H1 (cell line): ENCODE data around the gene TEX29. TPM values are rescaled to one million over a fixed set of nuclear protein-coding genes. Genes with fewer than 3 reads are reported as not detected.

Experiments
- CTCF ChIA-PET: fragments of 300-600 bp; sonication (Branson Sonifier 250); formaldehyde crosslinking; loops from one replicate; lab custom pipeline; 2021; ENCODE audit not compliant: partially characterized antibody; lab: Charles Lee
- POLR2A ChIA-PET: fragments of 300-600 bp; sonication (Branson Sonifier 250); formaldehyde crosslinking; loops from one replicate; lab custom pipeline; 2021; ENCODE audit warnings: inconsistent platforms; ENCODE audit not compliant: partially characterized antibody; lab: Charles Lee
- DNase-seq, 2 experiments: peaks; one replicate each; pipeline versions ENCODE4 v3.0.0 to v3.0.0-alpha.2; 2010 to 2022; ENCODE audit warnings: low spot score in 2 of 2, low read depth in 1 of 2, mixed read lengths in 1 of 2
- FAIRE-seq: peaks from 2 replicates; lab custom pipeline; 2011; peaks lifted over from hg19 to GRCh38; lab: Jason Lieb, UNC
- H2AFZ ChIP-seq: 2 replicates; pipeline ENCODE4 v1.8.1; 2012; ENCODE audit warnings: low read length, inconsistent platforms
- H2AK5ac ChIP-seq: 2 replicates; pipeline ENCODE4 v1.6.1; 2013; ENCODE audit warnings: low read depth, low read length
- H2BK120ac ChIP-seq: replicated peaks from 2 replicates; pipeline ENCODE3; 2013; ENCODE audit warnings: low read depth, low read length, inconsistent platforms
- H2BK12ac ChIP-seq: 2 replicates; pipeline ENCODE4 v1.6.1; 2013; ENCODE audit warnings: low read depth, low read length
- H2BK15ac ChIP-seq: 2 replicates; pipeline ENCODE4 v1.6.1; 2013; ENCODE audit warnings: low read length
- H2BK20ac ChIP-seq: 2 replicates; pipeline ENCODE4 v1.6.1; 2013; ENCODE audit warnings: low read length
- H2BK5ac ChIP-seq: 2 replicates; pipeline ENCODE4 v1.6.1; 2013; ENCODE audit warnings: low read depth, low read length
- H3K14ac ChIP-seq: 2 replicates; pipeline ENCODE4 v1.6.1; 2013; ENCODE audit warnings: inconsistent platforms; ENCODE audit not compliant: insufficient read length
- H3K18ac ChIP-seq: 2 replicates; pipeline ENCODE4 v1.6.1; 2013; ENCODE audit warnings: low read length; ENCODE audit errors: extremely low read depth
- H3K23ac ChIP-seq: 2 replicates; pipeline ENCODE4 v1.6.1; 2013; ENCODE audit warnings: inconsistent platforms; ENCODE audit not compliant: insufficient read length
- H3K23me2 ChIP-seq: 2 replicates; pipeline ENCODE4 v1.6.1; 2013; ENCODE audit warnings: low read depth, low read length
- H3K27ac ChIP-seq: 2 replicates; pipeline ENCODE4 v1.6.1; 2011; ENCODE audit warnings: low read depth, low read length, inconsistent platforms
- H3K27me3 ChIP-seq, 4 experiments: replicated peaks in 1 of 4; 1 replicate in 1 of 4; 2 replicates in 3 of 4; pipeline versions ENCODE4 v1.6.1 to v1.8.1; 2011 to 2013; ENCODE audit warnings: low read length in 3 of 4, mild to moderate bottlenecking in 3 of 4, inconsistent platforms in 2 of 4, mixed read lengths in 2 of 4, moderate library complexity in 1 of 4; ENCODE audit not compliant: control insufficient read depth in 3 of 4, insufficient read depth in 3 of 4; ENCODE audit errors: extremely low read depth in 1 of 4
- H3K36me3 ChIP-seq, 4 experiments: 2 replicates each; pipeline versions ENCODE4 v1.6.1 to v1.8.1; 2011 to 2013; ENCODE audit warnings: mild to moderate bottlenecking in 4 of 4, low read length in 3 of 4, moderate library complexity in 2 of 4, control low read depth in 1 of 4, inconsistent platforms in 1 of 4; ENCODE audit not compliant: insufficient read depth in 4 of 4, control insufficient read depth in 2 of 4
- H3K4ac ChIP-seq: replicated peaks from 2 replicates; pipeline ENCODE3; 2013; ENCODE audit warnings: low read length, low read depth, mixed read lengths, inconsistent platforms; ENCODE audit not compliant: insufficient read length
- H3K4me1 ChIP-seq, 4 experiments: replicated peaks in 1 of 4; 1 replicate in 1 of 4; 2 replicates in 3 of 4; pipeline versions ENCODE4 v1.6.1 to v1.8.1; 2011 to 2013; ENCODE audit warnings: low read length in 3 of 4, inconsistent platforms in 2 of 4, mixed read lengths in 1 of 4; ENCODE audit not compliant: insufficient read depth in 4 of 4, control insufficient read depth in 3 of 4
- H3K4me2 ChIP-seq, 2 experiments: 2 replicates each; pipeline versions ENCODE4 v1.6.1 to v1.8.1; 2011 to 2013; ENCODE audit warnings: low read depth in 2 of 2, low read length in 2 of 2, control low read depth in 1 of 2, inconsistent platforms in 1 of 2, mild to moderate bottlenecking in 1 of 2; ENCODE audit not compliant: insufficient read depth in 1 of 2
- H3K4me3 ChIP-seq, 4 experiments: fragments of 200-600, 300-600 bp in 1 of 4; sonication (generic), shearing (Covaris generic), sonication (Bioruptor Twin) in 1 of 4; 2 replicates each; pipeline versions ENCODE4 v1.5.1 to v1.8.1; 2011 to 2016; ENCODE audit warnings: low read length in 4 of 4, low read depth in 3 of 4, control low read depth in 2 of 4, inconsistent platforms in 2 of 4, mild to moderate bottlenecking in 2 of 4, mixed read lengths in 1 of 4, moderate library complexity in 1 of 4; ENCODE audit not compliant: insufficient read depth in 2 of 4; ENCODE audit errors: extremely low read depth in 1 of 4
- H3K56ac ChIP-seq: replicated peaks from 2 replicates; pipeline ENCODE3; 2013; ENCODE audit warnings: low read depth, mild to moderate bottlenecking, mixed read lengths, low read length, inconsistent platforms; ENCODE audit not compliant: insufficient read length
- H3K79me1 ChIP-seq: 2 replicates; pipeline ENCODE4 v1.6.1; 2013; ENCODE audit warnings: low read depth, low read length, control low read depth
- H3K79me2 ChIP-seq, 2 experiments: 2 replicates each; pipeline versions ENCODE4 v1.6.1 to v1.8.1; 2012 to 2013; ENCODE audit warnings: low read length in 2 of 2, mild to moderate bottlenecking in 2 of 2, inconsistent platforms in 1 of 2; ENCODE audit not compliant: insufficient read depth in 2 of 2, control insufficient read depth in 1 of 2
- H3K9ac ChIP-seq, 4 experiments: replicated peaks in 1 of 4; 1 replicate in 1 of 4; 2 replicates in 3 of 4; pipeline versions ENCODE4 v1.6.1 to v1.8.1; 2011 to 2013; ENCODE audit warnings: low read depth in 3 of 4, low read length in 3 of 4, control low read depth in 2 of 4, mild to moderate bottlenecking in 2 of 4, moderate library complexity in 2 of 4, inconsistent platforms in 1 of 4; ENCODE audit errors: extremely low read depth in 1 of 4
- H3K9me3 ChIP-seq, 2 experiments: 2 replicates each; pipeline versions ENCODE4 v1.6.1 to v1.8.1; 2012 to 2013; ENCODE audit warnings: mild to moderate bottlenecking in 2 of 2, moderate library complexity in 2 of 2, control low read depth in 1 of 2, inconsistent platforms in 1 of 2, low read depth in 1 of 2, low read length in 1 of 2, mixed read lengths in 1 of 2; ENCODE audit not compliant: insufficient read depth in 2 of 2
- H4K20me1 ChIP-seq, 2 experiments: replicated peaks in 1 of 2; 2 replicates each; pipeline versions ENCODE3 to v1.8.1; 2011 to 2013; ENCODE audit warnings: inconsistent platforms in 2 of 2, low read length in 2 of 2, mild to moderate bottlenecking in 1 of 2; ENCODE audit not compliant: insufficient read depth in 2 of 2, control insufficient read depth in 1 of 2
- H4K5ac ChIP-seq: 2 replicates; pipeline ENCODE4 v1.6.1; 2013; ENCODE audit warnings: low read length, low read depth, mixed read lengths, inconsistent platforms; ENCODE audit not compliant: insufficient read length
- H4K8ac ChIP-seq: 2 replicates; pipeline ENCODE4 v1.8.0; 2013; ENCODE audit warnings: mild to moderate bottlenecking, moderate library complexity, low read length, inconsistent platforms; ENCODE audit not compliant: insufficient read depth; ENCODE audit errors: extremely low read depth
- H4K91ac ChIP-seq: replicated peaks from 2 replicates; pipeline ENCODE3; 2013; ENCODE audit warnings: low read length, mixed read lengths, inconsistent platforms; ENCODE audit not compliant: insufficient read length
- CHD1 ChIP-seq: IDR thresholded peaks from 2 replicates; pipeline ENCODE4 v1.6.1; 2012; ENCODE audit warnings: low read depth, low read length, improper control_type of control experiment
- SIN3A ChIP-seq, 2 experiments: IDR thresholded peaks in 1 of 2; conservative IDR thresholded peaks in 1 of 2; 2 replicates each; pipeline ENCODE4 v1.6.1; 2011 to 2012; ENCODE audit warnings: low read length in 2 of 2, improper control_type of control experiment in 1 of 2, low read depth in 1 of 2, mild to moderate bottlenecking in 1 of 2
- SIRT6 ChIP-seq: IDR thresholded peaks from one replicate; pipeline ENCODE4 v1.7.1; 2012; ENCODE audit warnings: low read length, inconsistent platforms
- SIX5 ChIP-seq: IDR thresholded peaks from 2 replicates; pipeline ENCODE4 v1.6.1; 2011; ENCODE audit warnings: mild to moderate bottlenecking, low read depth, low read length
- SUZ12 ChIP-seq: fragments of 200-600 bp; sonication (generic); IDR thresholded peaks from 2 replicates; pipeline ENCODE4 v1.6.1; 2012; ENCODE audit warnings: mild to moderate bottlenecking, inconsistent platforms, low read length, moderate library complexity, mixed read lengths
- WGBS, 2 experiments: shearing (Covaris generic) in 1 of 2; methylation state at CpG; one replicate each; pipeline versions ENCODE4 v1.1.6 to v1.1.7; 2013 to 2015; ENCODE audit warnings: low lambda C conversion rate in 2 of 2, mixed read lengths in 2 of 2, inconsistent platforms in 1 of 2, low coverage in 1 of 2, missing lambda C conversion rate in 1 of 2; ENCODE audit not compliant: insufficient replicate concordance in 2 of 2, insufficient coverage in 1 of 2, insufficient read length in 1 of 2; ENCODE audit errors: extremely low coverage in 1 of 2, missing lambda C conversion rate in 1 of 2; 5-methylcytosine and 5-hydroxymethylcytosine counted together
- polyA plus RNA-seq, 7 experiments: library from polyadenylated mRNA; depleted of rRNA in 3 of 7; stranded (reverse) in 5 of 7; unstranded in 2 of 7; fragments of >200 nt in 5 of 7; fragments of 200-250 nt in 2 of 7; gene quantifications; 1 replicate in 5 of 7; 2 replicates in 1 of 7; 4 replicates in 1 of 7; pipeline versions ENCODE4 v1.2.1 to v1.2.3, GENCODE V29; 2011 to 2013; ENCODE audit warnings: missing spikeins in 2 of 7, mixed read lengths in 2 of 7
- total RNA-seq: library from RNA; stranded (reverse); fragmentation: NEBNext Ultra II Directional; extraction: Animal tissue kit (Norgen Biotek cat#: 25700); gene quantifications from 2 replicates; pipeline ENCODE4 v1.2.1, GENCODE V29; 2021

TEX29 gene
- total and polyA plus RNA-seq, 2 of the 8 experiments (the other 6 are each of a cell fraction or from before 2014, with no cell fraction given) = 0.08 TPM; not detected in 1

DNA sequence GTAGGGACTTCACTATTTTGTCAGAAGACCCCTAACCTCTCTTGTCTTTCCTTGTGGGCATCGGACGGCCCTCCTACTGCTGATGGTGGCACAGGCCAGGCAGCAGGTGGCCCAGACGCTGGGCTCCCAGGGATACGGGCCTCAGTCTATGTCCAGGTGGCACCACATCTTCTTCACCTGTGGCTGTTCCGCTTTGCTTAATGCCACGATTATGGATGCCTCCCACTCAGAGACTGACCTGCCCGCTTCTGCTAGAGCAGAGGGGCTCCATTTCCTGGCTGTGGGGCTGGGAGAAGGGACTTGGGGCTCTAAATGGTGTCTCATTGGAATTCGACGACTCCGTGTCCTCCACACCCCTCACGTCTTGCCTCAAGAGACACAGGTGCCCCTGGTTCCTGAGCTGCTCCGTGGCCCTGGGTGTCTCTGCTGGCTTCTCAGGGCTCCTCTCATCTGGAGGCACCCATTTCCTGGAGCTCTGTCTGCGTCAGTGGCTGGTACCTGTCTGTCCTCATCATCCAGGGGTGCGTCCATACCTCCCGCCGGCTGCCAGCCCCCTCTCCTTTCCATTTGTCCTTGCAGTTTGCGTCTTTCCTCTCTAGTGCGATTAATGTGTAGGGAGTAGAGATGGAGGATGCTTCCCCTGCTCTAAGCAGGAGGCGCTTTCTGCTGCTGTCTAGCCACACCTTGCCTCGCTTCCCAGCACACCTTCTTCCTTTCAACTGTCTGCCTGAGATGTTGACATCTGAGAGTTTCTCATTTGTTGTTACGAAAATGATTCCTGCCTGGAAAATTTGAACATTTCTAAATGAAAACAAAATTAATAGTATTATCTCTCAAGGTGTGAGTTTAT, 63.4 kb downstream of the TEX29 start:
- H3K9ac ChIP-seq = no peak overlapping the region

More for the DNA sequence above, 63.4 kb downstream of the TEX29 start:
- no peaks in the 10 kb centered on the region for H3K27me3 ChIP-seq
- no peak overlapping the region for H4K91ac ChIP-seq
- no peak overlapping the region for H3K14ac ChIP-seq
- H2BK5ac ChIP-seq = no peak overlapping the region
- H3K4ac ChIP-seq = no peak overlapping the region
- H2BK15ac ChIP-seq = no peak overlapping the region
- H3K27ac ChIP-seq = no peak overlapping the region
- POLR2A ChIA-PET = no interaction called here
- 76% methylated on average over 19 of the region's 21 CpGs; no CpG with 5 or more reads in 1 of the 2 experiments for WGBS, 2 experiments
- TF ChIP-seq CHD1 (no peak), SIRT6 (no peak), SIN3A (conservative IDR thresholded peaks at IDR 0.05 in 1 of 2, IDR thresholded peaks at IDR 0.05 in 1 of 2; ENCODE audit: low read depth in 1 of 2, low read length in 2 of 2) (no peak), SUZ12 (no peak), SIX5 (no peak)
- no peak overlapping the region for H3K23ac ChIP-seq
- H3K36me3 ChIP-seq = no peaks in the 10 kb centered on the region
- H3K4me1 ChIP-seq = no peaks in the 10 kb centered on the region; a peak in 1 of 7 replicates
- H4K8ac ChIP-seq = no peak overlapping the region
- FAIRE-seq = no peak
- 0 out of 2 replicates have a peak, but pooled peaks cover 5% of the 10 kb centered on the region for H3K23me2 ChIP-seq
- no peak overlapping the region for H2BK20ac ChIP-seq
- no peak overlapping the region for H2AFZ ChIP-seq
- H2AK5ac ChIP-seq = no peak overlapping the region
- CTCF ChIA-PET = no interaction called here
- H4K5ac ChIP-seq = no peak overlapping the region
- H3K4me2 ChIP-seq = no peak overlapping the region
- H3K18ac ChIP-seq = no peak overlapping the region
- peaks cover 3 to 9% of the 10 kb centered on the region in 2 experiments; a peak in 2 of 4 replicates for H3K9me3 ChIP-seq
- no peak overlapping the region for H2BK120ac ChIP-seq
- peaks cover 3% of the 10 kb centered on the region; the same call in 1 of the 2 replicates for H3K79me1 ChIP-seq
- H2BK12ac ChIP-seq = no peak overlapping the region
- no peak overlapping the region for H3K4me3 ChIP-seq
- no peak overlapping the region for H3K56ac ChIP-seq
- peaks cover 0 to 3% of the 10 kb centered on the region in 2 experiments for H4K20me1 ChIP-seq
- no peak for DNase-seq
- no peaks in the 10 kb centered on the region for H3K79me2 ChIP-seq
